Smooth muscle cell (in vitro differentiated cells): ENCODE results near the gene DNAJB6. TPM values are rescaled to one million over a fixed set of nuclear protein-coding genes. Genes with fewer than 3 reads are reported as not detected.
A peak's percentile ranks its signal among the peaks of the same experiment; 100 is the strongest.

ENCODE experiments used
- DNase-seq: peaks from one replicate; lab custom pipeline; 2025; ENCODE audit not compliant: unreplicated experiment; lab: John Stamatoyannopoulos, UW
- H2AFZ ChIP-seq: fragments of 200-600 bp; sonication (generic); 2 replicates; pipeline ENCODE4 v1.6.0; 2016; ENCODE audit warnings: antibody characterized with exemption, low read depth, mild to moderate bottlenecking
- H3F3A ChIP-seq: fragments of 200-600 bp; sonication (generic); 2 replicates; pipeline ENCODE4 v1.6.0; 2017; ENCODE audit warnings: antibody characterized with exemption, low read depth
- H3K27ac ChIP-seq: fragments of 200-600 bp; sonication (generic); 2 replicates; pipeline ENCODE4 v1.5.1; 2016; ENCODE audit warnings: low read depth, mild to moderate bottlenecking
- H3K27me3 ChIP-seq: fragments of 200-600 bp; sonication (generic); 2 replicates; pipeline ENCODE4 v1.6.1; 2016; ENCODE audit warnings: low read depth, mild to moderate bottlenecking
- H3K36me3 ChIP-seq: fragments of 200-600 bp; sonication (generic); 2 replicates; pipeline ENCODE4 v1.5.1; 2016; ENCODE audit warnings: low read depth
- H3K4me1 ChIP-seq: fragments of 200-600 bp; sonication (generic); 2 replicates; pipeline ENCODE4 v1.5.1; 2016; ENCODE audit warnings: low read depth
- H3K4me2 ChIP-seq: fragments of 200-600 bp; sonication (generic); 2 replicates; pipeline ENCODE4 v1.6.0; 2016; ENCODE audit warnings: mild to moderate bottlenecking
- H3K4me3 ChIP-seq: fragments of 200-600 bp; sonication (generic); 2 replicates; pipeline ENCODE4 v1.5.1; 2016; ENCODE audit warnings: mild to moderate bottlenecking
- H3K79me2 ChIP-seq: fragments of 200-600 bp; sonication (generic); 2 replicates; pipeline ENCODE4 v1.6.0; 2016; ENCODE audit warnings: low read depth, mild to moderate bottlenecking
- H3K9ac ChIP-seq: fragments of 200-600 bp; sonication (generic); 2 replicates; pipeline ENCODE4 v1.6.0; 2016; ENCODE audit warnings: low read depth
- H3K9me3 ChIP-seq: fragments of 200-600 bp; sonication (generic); replicated peaks from 2 replicates; pipeline ENCODE4 v1.5.1; 2016; ENCODE audit warnings: low read depth
- H4K20me1 ChIP-seq: fragments of 200-600 bp; sonication (generic); 2 replicates; pipeline ENCODE4 v1.6.0; 2016; ENCODE audit warnings: low read depth
- WGBS: methylation state at CpG from one replicate; pipeline ENCODE4 v1.1.7; 2016; ENCODE audit warnings: low lambda C conversion rate; 5-methylcytosine and 5-hydroxymethylcytosine counted together
- polyA plus RNA-seq: library from polyadenylated mRNA; unstranded; fragments of >200 nt; fragmentation: Nextera tagmentation; extraction: Ambion mirVana; gene quantifications from 2 replicates; pipeline ENCODE4 v1.2.1, GENCODE V29; 2016
- total RNA-seq: library from RNA; depleted of rRNA; stranded (reverse); fragments of >200 nt; gene quantifications from 2 replicates; pipeline ENCODE4 v1.2.3, GENCODE V29; 2014
- TF ChIP-seq, protein P1 (sequence below): fragments of 200-600 bp; sonication (generic); IDR thresholded peaks from 2 replicates; pipeline ENCODE4 v1.5.1; 2017; ENCODE audit warnings: borderline replicate concordance, mild to moderate bottlenecking, antibody characterized with exemption; ENCODE audit not compliant: insufficient read depth, poor library complexity, severe bottlenecking

DNAJB6 gene
- total and polyA plus RNA-seq, 2 experiments from 2014 or later = 103 to 104 TPM

DNA sequence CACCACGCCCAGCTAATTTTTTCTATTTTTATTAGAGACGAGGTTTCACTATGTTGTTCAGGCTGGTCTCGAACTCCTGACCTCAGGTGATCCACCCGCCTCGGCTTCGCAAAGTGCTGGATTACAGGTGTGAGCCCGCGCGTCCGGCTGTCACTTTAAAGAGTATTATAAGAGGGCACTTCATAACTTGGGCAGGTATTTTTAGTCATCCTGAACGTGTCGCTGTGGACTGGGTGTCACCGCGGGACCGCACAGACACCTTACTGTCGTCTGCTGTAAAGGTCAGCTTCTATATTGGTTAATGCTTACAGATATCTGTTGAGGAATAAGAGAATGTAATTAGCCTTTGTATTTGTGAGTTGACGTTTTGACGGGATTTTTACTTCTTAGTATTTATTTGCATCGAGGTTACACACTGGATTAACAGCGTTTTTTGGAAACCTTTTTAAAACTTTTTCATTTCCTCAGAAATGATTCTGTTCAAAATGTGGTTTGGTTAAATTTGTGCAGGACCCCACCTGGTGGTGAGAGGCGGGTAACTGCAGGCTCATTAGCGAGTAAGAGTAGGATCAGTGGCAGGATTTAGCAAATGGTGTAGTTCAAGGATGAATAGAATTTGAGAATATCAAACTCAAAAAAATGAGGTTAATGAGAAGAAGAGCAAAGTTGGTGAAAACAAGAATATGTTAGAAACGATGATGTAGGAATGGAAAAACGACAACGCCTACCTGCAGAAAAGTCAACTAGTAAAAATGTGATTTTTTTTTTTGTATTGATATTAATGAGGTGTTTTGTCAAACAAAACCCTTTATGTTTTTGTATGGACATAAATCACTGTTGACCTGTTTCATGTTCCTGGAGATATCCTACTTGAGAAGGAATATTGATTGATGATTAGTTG lies 3.2 kb downstream of the DNAJB6 start:
- 49% methylated on average over 25 of the region's 25 CpGs for WGBS
- Histone ChIP-seq H3K4me2 (peak overlapping the region; percentile 98), H2AFZ (no peak overlapping the region), H3K27ac (no peak overlapping the region), H3K4me3 (no peak overlapping the region), H4K20me1 (peaks cover 77% of the 10 kb centered on the region), H3K79me2 (peaks cover 76% of the 10 kb centered on the region), H3K9me3 (no peaks in the 10 kb centered on the region), H3K4me1 (peaks cover 10% of the 10 kb centered on the region), H3K27me3 (no peaks in the 10 kb centered on the region), H3K9ac (no peak overlapping the region), H3F3A (peaks cover 11% of the 10 kb centered on the region), H3K36me3 (no peaks in the 10 kb centered on the region)
- TF ChIP-seq, protein P1, sequence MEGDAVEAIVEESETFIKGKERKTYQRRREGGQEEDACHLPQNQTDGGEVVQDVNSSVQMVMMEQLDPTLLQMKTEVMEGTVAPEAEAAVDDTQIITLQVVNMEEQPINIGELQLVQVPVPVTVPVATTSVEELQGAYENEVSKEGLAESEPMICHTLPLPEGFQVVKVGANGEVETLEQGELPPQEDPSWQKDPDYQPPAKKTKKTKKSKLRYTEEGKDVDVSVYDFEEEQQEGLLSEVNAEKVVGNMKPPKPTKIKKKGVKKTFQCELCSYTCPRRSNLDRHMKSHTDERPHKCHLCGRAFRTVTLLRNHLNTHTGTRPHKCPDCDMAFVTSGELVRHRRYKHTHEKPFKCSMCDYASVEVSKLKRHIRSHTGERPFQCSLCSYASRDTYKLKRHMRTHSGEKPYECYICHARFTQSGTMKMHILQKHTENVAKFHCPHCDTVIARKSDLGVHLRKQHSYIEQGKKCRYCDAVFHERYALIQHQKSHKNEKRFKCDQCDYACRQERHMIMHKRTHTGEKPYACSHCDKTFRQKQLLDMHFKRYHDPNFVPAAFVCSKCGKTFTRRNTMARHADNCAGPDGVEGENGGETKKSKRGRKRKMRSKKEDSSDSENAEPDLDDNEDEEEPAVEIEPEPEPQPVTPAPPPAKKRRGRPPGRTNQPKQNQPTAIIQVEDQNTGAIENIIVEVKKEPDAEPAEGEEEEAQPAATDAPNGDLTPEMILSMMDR = peak; percentile 92
- peak; percentile 10 for DNase-seq

DNA sequence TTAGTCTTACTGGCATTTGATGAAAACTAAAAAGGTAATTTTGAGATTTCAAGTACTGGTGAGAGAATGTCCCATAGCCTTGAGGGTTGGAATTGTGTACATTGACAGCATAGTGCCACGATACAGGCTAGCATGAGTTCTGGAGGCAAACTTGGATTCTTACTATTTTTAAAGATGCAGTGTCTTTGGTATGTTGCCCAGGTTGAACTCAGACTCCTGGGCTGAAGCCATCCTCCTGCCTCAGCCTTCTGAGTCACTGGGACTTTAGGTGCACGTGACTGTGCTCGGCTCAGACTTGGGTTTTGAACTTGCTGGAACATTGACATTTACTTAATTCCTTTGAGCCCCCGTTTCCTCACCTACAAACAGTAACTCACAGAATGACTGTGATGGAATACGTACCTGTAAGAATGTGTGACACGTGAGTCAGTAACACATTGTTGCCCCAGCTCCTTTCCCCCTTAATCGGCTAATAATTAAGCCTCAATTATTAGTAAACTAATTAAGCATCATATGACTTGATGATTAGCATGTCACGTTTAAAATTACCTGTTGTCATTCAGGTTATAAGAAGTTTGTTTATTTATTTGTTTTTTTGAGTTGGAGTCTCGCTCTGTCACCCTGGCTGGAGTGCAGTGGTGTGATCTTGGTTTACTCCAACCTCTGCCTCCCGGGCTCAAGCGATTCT lies 10.6 kb downstream of the DNAJB6 start:
- TF ChIP-seq, protein P1 = no peak
- Histone ChIP-seq H3K27me3 (no peaks in the 10 kb centered on the region), H3K4me3 (no peak overlapping the region), H4K20me1 (peaks cover 100% of the 10 kb centered on the region), H3K79me2 (peaks cover 100% of the 10 kb centered on the region), H3K9me3 (no peaks in the 10 kb centered on the region), H3K9ac (no peak overlapping the region), H3K4me1 (no peaks in the 10 kb centered on the region), H3K4me2 (no peak overlapping the region), H3K36me3 (no peaks in the 10 kb centered on the region), H3F3A (peaks cover 6% of the 10 kb centered on the region), H3K27ac (peak overlapping the region; percentile 44), H2AFZ (no peak overlapping the region)
- 87% methylated on average over 11 of the region's 11 CpGs for WGBS
- DNase-seq = no peak

DNA sequence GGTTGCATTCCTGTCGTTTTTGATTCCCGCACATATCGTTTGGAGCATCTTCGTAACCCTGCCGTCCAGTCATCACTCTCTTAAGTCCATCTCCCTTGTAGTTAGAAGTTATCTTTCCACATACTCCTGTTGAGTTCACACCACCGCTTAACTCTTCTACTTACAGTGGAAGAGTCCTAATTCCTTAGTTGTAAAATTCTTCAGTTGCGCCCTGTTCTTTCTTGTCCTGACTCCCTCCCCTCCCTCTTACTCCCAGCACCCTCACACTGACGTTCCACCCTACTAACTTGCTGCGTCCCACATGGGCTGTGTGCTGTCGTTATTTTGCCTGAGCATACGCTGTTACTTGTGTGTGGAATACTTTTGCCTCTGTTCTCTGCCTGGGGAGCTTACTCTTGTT lies 11.7 kb downstream of the DNAJB6 start:
- Histone ChIP-seq H2AFZ (no peak overlapping the region), H3K36me3 (no peaks in the 10 kb centered on the region), H3K9ac (no peak overlapping the region), H3K4me2 (no peak overlapping the region), H3K9me3 (no peaks in the 10 kb centered on the region), H3F3A (peaks cover 9% of the 10 kb centered on the region), H3K4me3 (no peak overlapping the region), H3K4me1 (no peaks in the 10 kb centered on the region), H3K27me3 (no peaks in the 10 kb centered on the region), H4K20me1 (peaks cover 100% of the 10 kb centered on the region), H3K79me2 (peaks cover 100% of the 10 kb centered on the region), H3K27ac (no peak overlapping the region)
- DNase-seq = no peak
- TF ChIP-seq, protein P1 = no peak
- 80% methylated on average over 11 of the region's 11 CpGs for WGBS
